ENCODE results near the gene MAPK9.

MAPK9 gene

GRCh38 chr5:180333661-180334060 is 41.8 kb upstream of the MAPK9 start:
- no peak for TF ChIP-seq TAF1 (IDR thresholded peaks at IDR 0.05; ENCODE audit: borderline replicate concordance, insufficient read depth, low read length)
- no peak for TF ChIP-seq SIN3A (IDR thresholded peaks at IDR 0.05; ENCODE audit: borderline replicate concordance, insufficient read depth, low read length)
- no peak for TF ChIP-seq FOXP2 (optimal IDR thresholded peaks at IDR 0.05; ENCODE audit: borderline replicate concordance, extremely low read depth, extremely low read length, insufficient read depth)
- no peak for TF ChIP-seq POLR2AphosphoS5 (IDR thresholded peaks at IDR 0.05; ENCODE audit: low read depth, low read length)
- TF ChIP-seq REST (IDR thresholded peaks at IDR 0.05; ENCODE audit: insufficient read depth in 1 of 2, low read depth in 2 of 2, low read length in 2 of 2) = no peak

GRCh38 chr5:180332861-180333260 is 41.0 kb upstream of the MAPK9 start:
- no peak for TF ChIP-seq REST (IDR thresholded peaks at IDR 0.05; ENCODE audit: insufficient read depth in 1 of 2, low read depth in 2 of 2, low read length in 2 of 2)
- no peak for TF ChIP-seq POLR2AphosphoS5 (IDR thresholded peaks at IDR 0.05; ENCODE audit: low read depth, low read length)
- TF ChIP-seq FOXP2 (optimal IDR thresholded peaks at IDR 0.05; ENCODE audit: borderline replicate concordance, extremely low read depth, extremely low read length, insufficient read depth) = no peak
- no peak for TF ChIP-seq TAF1 (IDR thresholded peaks at IDR 0.05; ENCODE audit: borderline replicate concordance, insufficient read depth, low read length)
- TF ChIP-seq SIN3A (IDR thresholded peaks at IDR 0.05; ENCODE audit: borderline replicate concordance, insufficient read depth, low read length) = no peak

GRCh38 chr5:180332051-180332517 is 40.2 kb upstream of the MAPK9 start:
- TF ChIP-seq TAF1 (IDR thresholded peaks at IDR 0.05; ENCODE audit: borderline replicate concordance, insufficient read depth, low read length) = no peak
- TF ChIP-seq FOXP2 (optimal IDR thresholded peaks at IDR 0.05; ENCODE audit: borderline replicate concordance, extremely low read depth, extremely low read length, insufficient read depth) = no peak
- no peak for TF ChIP-seq REST (IDR thresholded peaks at IDR 0.05; ENCODE audit: insufficient read depth in 1 of 2, low read depth in 2 of 2, low read length in 2 of 2)
- TF ChIP-seq POLR2AphosphoS5 (IDR thresholded peaks at IDR 0.05; ENCODE audit: low read depth, low read length) = no peak

- TF ChIP-seq SIN3A (IDR thresholded peaks at IDR 0.05; ENCODE audit: borderline replicate concordance, insufficient read depth, low read length) (no peak), POLR2AphosphoS5 (IDR thresholded peaks at IDR 0.05; ENCODE audit: low read depth, low read length) (no peak), TAF1 (IDR thresholded peaks at IDR 0.05; ENCODE audit: borderline replicate concordance, insufficient read depth, low read length) (no peak), FOXP2 (optimal IDR thresholded peaks at IDR 0.05; ENCODE audit: borderline replicate concordance, extremely low read depth, extremely low read length, insufficient read depth) (peak; percentile 51), REST (IDR thresholded peaks at IDR 0.05; ENCODE audit: insufficient read depth in 1 of 2, low read depth in 2 of 2, low read length in 2 of 2) (no peak)
Observed at GRCh38 chr5:180331647-180331950, 39.7 kb upstream of the MAPK9 start.

All from PFSK-1 (cell line).